Measurements from ENCODE around the gene PIGM.

PIGM gene

DNA sequence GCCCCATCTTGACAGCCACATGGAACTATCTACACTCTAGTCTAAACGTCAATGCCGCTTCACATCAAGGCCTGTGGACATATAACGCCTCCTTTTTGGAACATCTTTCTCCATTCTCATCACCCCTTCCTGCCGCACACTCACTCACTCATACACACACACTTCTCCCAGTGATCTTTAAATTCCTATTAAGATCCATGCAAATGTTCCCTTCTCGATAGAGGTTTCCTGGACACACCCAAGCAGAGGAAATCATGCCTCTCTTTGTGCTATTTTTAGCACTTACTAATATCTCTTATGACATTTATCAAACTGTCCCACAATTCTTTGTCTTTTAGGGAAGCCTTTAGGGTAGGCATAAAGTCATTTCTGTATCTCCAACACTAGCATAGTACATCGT lies 49.5 kb downstream of the PIGM start:
- H3K4me3 ChIP-seq (ENCODE audit: low read length) = no peak overlapping the region
- TF ChIP-seq, protein P1, sequence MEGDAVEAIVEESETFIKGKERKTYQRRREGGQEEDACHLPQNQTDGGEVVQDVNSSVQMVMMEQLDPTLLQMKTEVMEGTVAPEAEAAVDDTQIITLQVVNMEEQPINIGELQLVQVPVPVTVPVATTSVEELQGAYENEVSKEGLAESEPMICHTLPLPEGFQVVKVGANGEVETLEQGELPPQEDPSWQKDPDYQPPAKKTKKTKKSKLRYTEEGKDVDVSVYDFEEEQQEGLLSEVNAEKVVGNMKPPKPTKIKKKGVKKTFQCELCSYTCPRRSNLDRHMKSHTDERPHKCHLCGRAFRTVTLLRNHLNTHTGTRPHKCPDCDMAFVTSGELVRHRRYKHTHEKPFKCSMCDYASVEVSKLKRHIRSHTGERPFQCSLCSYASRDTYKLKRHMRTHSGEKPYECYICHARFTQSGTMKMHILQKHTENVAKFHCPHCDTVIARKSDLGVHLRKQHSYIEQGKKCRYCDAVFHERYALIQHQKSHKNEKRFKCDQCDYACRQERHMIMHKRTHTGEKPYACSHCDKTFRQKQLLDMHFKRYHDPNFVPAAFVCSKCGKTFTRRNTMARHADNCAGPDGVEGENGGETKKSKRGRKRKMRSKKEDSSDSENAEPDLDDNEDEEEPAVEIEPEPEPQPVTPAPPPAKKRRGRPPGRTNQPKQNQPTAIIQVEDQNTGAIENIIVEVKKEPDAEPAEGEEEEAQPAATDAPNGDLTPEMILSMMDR (conservative IDR thresholded peaks at IDR 0.05; ENCODE audit: low read length) = no peak
- no peak for DNase-seq (ENCODE audit: low read depth)

DNA sequence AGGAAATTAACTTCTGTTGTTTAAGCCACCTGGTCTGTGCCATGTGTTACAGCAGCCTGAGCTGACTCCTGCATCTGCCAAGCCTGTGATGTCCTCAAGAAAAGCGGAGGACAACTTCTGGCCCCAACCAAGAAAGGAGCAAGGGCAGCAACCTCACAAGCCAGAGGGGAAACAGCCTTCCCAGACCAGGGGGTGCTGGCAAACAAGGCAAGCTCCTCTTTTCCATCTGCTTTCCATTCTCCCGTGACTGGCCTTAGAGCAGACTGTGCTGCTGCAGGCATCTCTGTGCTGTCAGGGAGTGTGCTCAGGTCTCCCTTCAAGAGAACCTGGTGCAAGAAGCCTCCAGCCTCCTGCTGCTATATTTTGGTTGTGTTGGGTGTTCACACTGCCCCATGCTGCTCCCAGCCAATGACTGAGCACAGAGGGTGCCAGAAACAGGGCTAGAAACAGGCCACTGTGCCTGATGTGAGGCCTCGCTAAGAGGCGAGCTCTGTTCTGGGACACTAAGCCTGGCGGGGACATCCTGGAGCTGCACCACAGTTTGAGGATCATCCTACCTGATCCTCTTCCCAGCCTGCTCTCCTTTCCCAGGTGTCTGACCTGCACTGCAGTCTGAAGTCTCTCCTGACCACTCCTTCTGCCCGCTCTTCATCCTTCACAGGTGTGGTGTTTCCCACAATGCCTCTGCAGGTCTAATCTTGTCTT lies 50.3 kb downstream of the PIGM start:
- TF ChIP-seq, protein P1 (conservative IDR thresholded peaks at IDR 0.05; ENCODE audit: low read length) = no peak
- DNase-seq (ENCODE audit: low read depth) = no peak
- H3K4me3 ChIP-seq (ENCODE audit: low read length) = no peak overlapping the region

DNA sequence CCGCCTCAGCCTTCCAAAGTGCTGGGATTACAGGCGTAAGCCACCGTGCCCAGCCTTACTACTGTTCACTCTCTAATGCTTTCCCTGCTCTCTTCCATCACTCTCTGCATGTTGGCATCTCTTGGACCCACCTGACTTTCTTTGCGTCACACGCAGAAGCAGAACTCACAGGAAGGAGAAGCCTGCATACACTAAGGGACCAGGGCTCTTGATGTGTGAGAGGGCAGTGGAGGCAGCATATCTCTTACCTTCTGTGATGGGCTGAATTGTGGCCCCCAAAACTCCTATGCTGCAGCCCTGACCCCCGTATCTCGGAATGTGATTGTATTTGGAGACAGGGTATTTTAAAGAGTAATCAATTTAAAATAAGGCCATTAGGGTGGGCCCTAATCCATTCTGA lies 51.0 kb downstream of the PIGM start:
- TF ChIP-seq, protein P1 (conservative IDR thresholded peaks at IDR 0.05; ENCODE audit: low read length) = no peak
- H3K4me3 ChIP-seq (ENCODE audit: low read length) = no peak overlapping the region
- no peak for DNase-seq (ENCODE audit: low read depth)

DNA sequence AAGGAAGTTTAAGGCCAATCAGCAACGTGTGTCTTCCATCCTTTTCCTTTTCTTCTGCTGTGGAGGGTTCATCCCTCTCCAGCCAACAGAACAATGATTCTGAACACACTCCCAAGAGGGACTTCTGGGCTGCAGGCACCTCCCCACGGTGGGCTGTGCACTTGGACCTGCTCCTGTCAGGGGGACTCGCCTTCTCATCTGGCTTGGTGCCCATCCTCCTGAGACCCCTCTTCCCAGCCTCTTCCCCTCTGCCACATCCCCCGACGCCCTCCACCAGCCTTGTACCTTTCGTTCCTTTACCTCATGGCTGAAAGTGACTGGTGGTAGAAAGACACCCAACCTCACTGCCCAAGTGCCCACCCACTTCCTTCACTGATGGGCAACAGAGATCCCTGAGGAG lies 51.7 kb downstream of the PIGM start:
- no peak overlapping the region for H3K4me3 ChIP-seq (ENCODE audit: low read length)
- no peak for DNase-seq (ENCODE audit: low read depth)
- TF ChIP-seq, protein P1 (conservative IDR thresholded peaks at IDR 0.05; ENCODE audit: low read length) = no peak

DNA sequence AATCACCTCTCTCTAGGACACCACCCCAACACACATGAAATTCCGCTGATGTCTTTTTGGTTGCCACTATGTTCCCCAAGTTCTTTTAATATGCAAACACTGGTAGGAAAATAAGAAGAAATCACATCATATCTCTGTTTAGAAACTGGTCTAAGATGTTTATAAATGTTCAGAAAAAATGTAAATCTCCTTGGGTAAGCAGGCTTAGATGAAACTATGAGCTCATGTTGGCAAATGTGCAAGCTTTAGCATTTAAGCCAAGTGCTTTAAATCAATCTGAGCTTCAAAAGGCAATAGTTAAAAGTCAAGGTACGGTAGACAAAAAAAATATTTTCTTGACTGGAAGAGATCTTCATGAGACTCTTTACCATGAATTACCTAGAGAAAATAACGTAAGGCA lies 52.5 kb downstream of the PIGM start:
- TF ChIP-seq, protein P1 (conservative IDR thresholded peaks at IDR 0.05; ENCODE audit: low read length) = no peak
- H3K4me3 ChIP-seq (ENCODE audit: low read length) = no peak overlapping the region
- DNase-seq (ENCODE audit: low read depth) = no peak

DNA sequence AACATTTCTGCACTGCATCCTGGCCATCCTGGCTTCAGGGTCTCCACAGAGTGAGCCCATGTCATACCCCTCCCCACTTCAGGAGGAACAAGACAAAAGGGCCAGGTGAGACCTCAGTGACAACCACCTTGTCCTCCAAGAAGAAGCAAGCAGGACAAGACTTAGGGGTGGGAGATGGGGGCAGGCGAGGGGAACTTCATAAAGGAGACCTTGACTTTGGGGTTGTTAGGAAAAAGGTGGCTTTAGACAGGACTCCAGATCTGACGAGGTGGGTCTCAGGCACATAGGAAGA lies 53.7 kb downstream of the PIGM start:
- no peak for DNase-seq (ENCODE audit: low read depth)

More for the DNA sequence above, 53.7 kb downstream of the PIGM start:
- H3K4me3 ChIP-seq (ENCODE audit: low read length) = no peak overlapping the region
- TF ChIP-seq, protein P1 (conservative IDR thresholded peaks at IDR 0.05; ENCODE audit: low read length) = no peak

Data from AG10803 (cell line).